ENCODE measurements around the gene HOOK1. TPM values are rescaled to one million over a fixed set of nuclear protein-coding genes. Genes with fewer than 3 reads are reported as not detected.

The HOOK1 gene
- total and polyA plus RNA-seq, 8 donors: 10.9 to 32.0 (median 24.7) TPM

DNA sequence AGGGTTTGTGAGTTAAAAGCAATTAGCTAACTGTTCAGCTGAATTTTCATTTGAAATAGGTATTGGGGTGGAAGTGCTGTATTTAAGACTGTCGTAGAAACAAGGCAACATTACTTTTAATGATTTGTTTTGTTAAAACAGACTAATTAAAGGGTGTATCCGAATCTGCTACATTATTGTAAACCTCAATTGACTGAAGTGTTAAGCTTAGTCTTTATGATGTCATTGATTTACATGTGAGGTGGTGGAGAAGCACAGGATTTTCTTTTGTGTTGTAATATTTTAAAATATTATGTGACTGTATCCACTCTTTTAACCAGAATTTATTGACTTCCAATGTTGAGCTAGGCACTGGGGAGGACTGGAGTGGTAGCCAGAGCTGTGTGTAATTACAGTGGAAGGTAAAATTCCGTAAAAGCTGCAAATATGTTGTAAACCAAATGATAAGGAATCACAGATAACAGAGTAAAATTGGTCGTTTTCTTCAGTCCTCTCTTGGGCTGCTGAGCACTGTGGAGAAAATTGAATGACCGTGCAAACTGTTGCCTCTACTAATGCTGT, 1.6 kb downstream of the HOOK1 start:
- ATAC-seq: no peak
- Histone ChIP-seq H3K36me3 (no peaks in the 10 kb centered on the region), H3K27me3 (no peaks in the 10 kb centered on the region), H3K27ac (peak overlapping the region in 1 of 4 donors; percentile 1), H3K4me1 (peaks cover 12 to 34% (median 15%) of the 10 kb centered on the region in 3 donors), H3K9me3 (no peaks in the 10 kb centered on the region), H3K4me3 (peak overlapping the region in 3 of 4 donors; percentile 75 to 82 (median 76))
- TF ChIP-seq, protein P1, sequence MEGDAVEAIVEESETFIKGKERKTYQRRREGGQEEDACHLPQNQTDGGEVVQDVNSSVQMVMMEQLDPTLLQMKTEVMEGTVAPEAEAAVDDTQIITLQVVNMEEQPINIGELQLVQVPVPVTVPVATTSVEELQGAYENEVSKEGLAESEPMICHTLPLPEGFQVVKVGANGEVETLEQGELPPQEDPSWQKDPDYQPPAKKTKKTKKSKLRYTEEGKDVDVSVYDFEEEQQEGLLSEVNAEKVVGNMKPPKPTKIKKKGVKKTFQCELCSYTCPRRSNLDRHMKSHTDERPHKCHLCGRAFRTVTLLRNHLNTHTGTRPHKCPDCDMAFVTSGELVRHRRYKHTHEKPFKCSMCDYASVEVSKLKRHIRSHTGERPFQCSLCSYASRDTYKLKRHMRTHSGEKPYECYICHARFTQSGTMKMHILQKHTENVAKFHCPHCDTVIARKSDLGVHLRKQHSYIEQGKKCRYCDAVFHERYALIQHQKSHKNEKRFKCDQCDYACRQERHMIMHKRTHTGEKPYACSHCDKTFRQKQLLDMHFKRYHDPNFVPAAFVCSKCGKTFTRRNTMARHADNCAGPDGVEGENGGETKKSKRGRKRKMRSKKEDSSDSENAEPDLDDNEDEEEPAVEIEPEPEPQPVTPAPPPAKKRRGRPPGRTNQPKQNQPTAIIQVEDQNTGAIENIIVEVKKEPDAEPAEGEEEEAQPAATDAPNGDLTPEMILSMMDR (IDR thresholded peaks at IDR 0.05): no peak
- no peak for FAIRE-seq
- 11 to 20% methylated on average over 5 of the region's 5 CpGs for WGBS, 2 donors
- intact Hi-C loops (cut with DNase I): no loop called here
- DNase-seq: no peak

DNA sequence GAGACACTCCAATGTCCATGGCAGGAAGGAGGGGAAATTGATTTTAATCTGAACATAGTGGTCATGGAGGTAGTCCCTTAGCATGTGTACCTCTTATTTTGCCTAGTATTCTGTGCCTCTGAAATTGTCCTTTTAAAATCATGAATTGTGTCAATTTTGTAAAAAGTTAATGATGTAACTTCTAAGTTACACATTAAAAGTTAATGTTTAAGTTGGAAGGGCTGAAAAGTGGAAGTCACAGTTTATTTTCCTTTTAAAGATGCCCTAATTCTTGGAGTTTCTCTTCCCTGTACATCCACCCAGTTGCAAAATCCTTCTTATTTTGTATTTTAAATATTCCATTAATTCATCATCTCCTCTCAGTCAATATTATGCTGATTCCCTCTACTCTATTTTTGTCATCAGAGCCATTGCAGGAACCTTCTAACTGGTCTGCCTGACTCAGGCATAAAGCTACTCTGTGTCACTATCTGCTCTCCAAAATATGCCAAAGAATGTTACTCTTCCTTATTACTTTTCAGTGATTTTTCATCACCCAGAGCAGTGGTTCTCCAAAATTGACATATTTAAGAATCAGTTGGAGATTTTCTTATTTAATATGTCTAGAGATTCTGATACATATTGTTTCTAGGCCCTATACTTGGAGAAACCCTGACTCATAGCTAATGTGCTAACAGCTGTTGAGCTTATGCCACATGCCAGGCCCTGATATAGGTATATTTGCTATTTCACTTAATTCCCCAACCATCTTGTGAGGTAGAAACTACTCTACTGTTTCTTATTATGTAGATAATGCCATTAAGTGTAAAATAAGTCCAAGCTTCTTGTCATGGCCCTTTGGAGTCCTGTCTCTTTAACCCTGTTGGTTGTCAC, 5.1 kb downstream of the HOOK1 start:
- FAIRE-seq (no peak), DNase-seq (no peak), ATAC-seq (peak in 3 of 4 donors; percentile 28 to 45 (median 33))
- Histone ChIP-seq H3K4me1 (peaks cover 12 to 36% (median 15%) of the 10 kb centered on the region in 3 donors), H3K9me3 (no peaks in the 10 kb centered on the region), H3K4me3 (no peak overlapping the region), H3K27ac (peak overlapping the region in 2 of 4 donors; percentile 27 to 66), H3K27me3 (no peaks in the 10 kb centered on the region), H3K36me3 (no peaks in the 10 kb centered on the region)
- TF ChIP-seq, protein P1 (IDR thresholded peaks at IDR 0.05): no peak
- intact Hi-C loops (cut with DNase I): no loop called here

DNA sequence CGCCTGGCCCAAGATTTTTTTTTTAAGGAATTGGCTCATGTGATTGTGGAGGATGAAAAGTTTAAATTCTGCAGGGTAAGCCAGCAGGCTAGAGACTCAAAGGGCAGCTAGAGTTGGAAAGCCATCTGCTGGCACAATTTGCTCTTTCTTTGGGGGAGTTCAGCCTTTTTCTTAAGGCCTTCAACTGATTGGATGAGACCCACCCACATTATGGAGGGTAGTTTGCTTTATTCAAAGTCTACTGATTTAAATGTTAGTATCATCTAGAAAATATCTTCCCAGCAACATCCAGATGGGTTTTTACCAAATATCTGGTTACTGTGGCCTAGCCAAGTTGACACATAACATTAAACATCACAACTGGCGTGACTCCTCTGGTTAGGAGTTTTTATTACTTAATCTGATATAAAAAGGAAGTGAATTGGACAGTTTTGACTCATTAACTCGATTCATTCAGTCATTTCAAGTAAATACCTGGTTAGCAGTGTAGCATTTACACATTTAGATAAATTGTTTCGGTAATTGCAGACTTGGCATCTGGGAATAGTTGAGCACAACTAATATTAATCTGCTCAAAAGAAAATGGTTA, 12.4 kb downstream of the HOOK1 start:
- no peak overlapping the region for H3K4me3 ChIP-seq
- ATAC-seq (no peak), FAIRE-seq (no peak), DNase-seq (no peak)
- H3K27me3 ChIP-seq: no peaks in the 10 kb centered on the region
- TF ChIP-seq, protein P1 (IDR thresholded peaks at IDR 0.05): no peak
- 70 to 74% methylated on average over 4 of the region's 4 CpGs for WGBS, 2 donors
- peaks cover 0 to 12% (median 0%) of the 10 kb centered on the region in 3 donors for H3K36me3 ChIP-seq
- no peak overlapping the region for H3K27ac ChIP-seq
- no peaks in the 10 kb centered on the region for H3K9me3 ChIP-seq
- no peaks in the 10 kb centered on the region for H3K4me1 ChIP-seq
- intact Hi-C loops (cut with DNase I): no loop called here

DNA sequence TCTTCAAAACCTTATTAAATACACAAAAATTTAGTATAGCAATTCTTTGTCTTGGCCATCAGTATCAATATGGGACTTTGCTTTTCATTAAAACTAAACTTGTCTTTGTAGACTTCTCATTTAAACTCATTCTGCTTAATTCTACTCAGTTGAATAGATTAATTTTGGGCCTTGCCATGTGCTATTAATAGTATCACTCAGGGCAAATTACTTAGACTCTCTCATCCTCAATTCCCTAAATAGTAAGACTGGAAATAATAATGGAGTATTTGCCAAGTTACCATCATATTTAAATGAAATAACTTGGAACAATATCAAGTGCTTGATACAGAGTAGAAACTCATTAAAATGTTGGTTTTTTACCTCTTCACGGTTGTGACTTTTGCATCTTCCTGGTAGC, 13.4 kb downstream of the HOOK1 start:
- no peak for DNase-seq
- H3K27ac ChIP-seq: no peak overlapping the region
- 89% methylated on average over 1 of the region's 1 CpG for WGBS, 2 donors
- no peaks in the 10 kb centered on the region for H3K4me1 ChIP-seq
- intact Hi-C loops (cut with DNase I): no loop called here
- H3K36me3 ChIP-seq: peaks cover 0 to 13% (median 0%) of the 10 kb centered on the region in 3 donors
- no peak for ATAC-seq
- FAIRE-seq: no peak
- H3K27me3 ChIP-seq: no peaks in the 10 kb centered on the region
- TF ChIP-seq, protein P1 (IDR thresholded peaks at IDR 0.05): no peak
- no peak overlapping the region for H3K4me3 ChIP-seq
- H3K9me3 ChIP-seq: no peaks in the 10 kb centered on the region
